HG03196 (cell line): ENCODE measurements around the gene PRDM16.

Source experiments
- ATAC-seq: cut with Tn5 transposase; IDR thresholded peaks from one replicate; pipeline ENCODE4 v1.9.1; 2021; ENCODE audit not compliant: unreplicated experiment

PRDM16 gene

DNA sequence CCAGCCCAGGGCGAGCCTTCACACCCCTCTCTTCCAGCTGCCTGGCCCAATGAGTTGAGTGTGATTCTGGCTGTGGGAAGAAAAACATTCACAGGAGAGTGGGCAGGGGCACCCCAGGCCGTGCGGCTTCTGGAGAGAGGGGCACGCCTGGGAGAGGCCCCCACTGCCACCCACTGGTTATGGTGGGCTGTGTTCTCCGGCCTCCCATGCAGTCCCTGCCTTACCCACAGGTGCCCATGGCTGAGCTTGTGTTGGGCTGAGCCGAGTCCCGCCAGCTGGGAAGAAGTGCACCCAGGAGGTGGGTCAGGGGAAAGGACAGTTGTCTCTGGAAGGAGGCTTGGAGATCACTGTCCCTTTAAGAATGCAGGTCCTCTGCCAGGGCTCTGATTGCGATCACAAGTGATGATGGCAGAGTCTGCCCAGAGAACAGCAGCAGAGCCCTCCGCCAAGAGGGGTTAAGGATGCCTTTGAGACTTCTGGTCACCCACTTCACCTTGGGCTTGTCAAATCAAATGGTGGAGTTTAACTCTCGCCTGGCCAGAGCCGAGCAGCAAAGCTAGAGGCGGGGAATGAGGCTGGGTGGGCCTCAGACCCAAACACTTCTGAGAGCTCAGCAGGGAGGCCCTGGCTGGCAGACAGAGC lies 260.8 kb downstream of the PRDM16 start:
- no peak for ATAC-seq

GRCh38 chr1:3330771-3331245 lies 261.8 kb downstream of the PRDM16 start:
- ATAC-seq = no peak

- no peak for ATAC-seq
Measured at GRCh38 chr1:3331564-3331963, 262.6 kb downstream of the PRDM16 start.

GRCh38 chr1:3332043-3332442 lies 263.0 kb downstream of the PRDM16 start:
- no peak for ATAC-seq

DNA sequence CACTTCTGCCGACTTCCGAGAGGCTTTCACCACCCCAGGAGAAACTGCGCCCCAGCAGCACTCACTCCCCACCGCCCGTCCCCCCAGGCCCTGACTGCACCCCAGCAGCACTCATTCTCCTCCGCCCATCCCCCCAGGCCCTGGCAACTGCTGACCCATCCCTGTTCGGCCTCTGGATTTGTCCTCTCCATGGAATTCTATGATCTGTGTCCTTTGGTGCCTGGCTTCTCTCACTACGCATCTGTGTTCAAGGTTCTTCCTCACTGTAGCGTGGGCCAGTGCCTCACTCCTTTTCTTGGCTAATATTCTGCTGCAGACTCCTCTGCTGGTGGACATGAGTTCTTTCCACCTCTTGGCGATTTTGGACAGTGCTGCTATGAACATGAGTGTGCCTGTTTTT lies 263.7 kb downstream of the PRDM16 start:
- ATAC-seq = no peak

- ATAC-seq = no peak
Measured at GRCh38 chr1:3333903-3334302, 264.9 kb downstream of the PRDM16 start.

DNA sequence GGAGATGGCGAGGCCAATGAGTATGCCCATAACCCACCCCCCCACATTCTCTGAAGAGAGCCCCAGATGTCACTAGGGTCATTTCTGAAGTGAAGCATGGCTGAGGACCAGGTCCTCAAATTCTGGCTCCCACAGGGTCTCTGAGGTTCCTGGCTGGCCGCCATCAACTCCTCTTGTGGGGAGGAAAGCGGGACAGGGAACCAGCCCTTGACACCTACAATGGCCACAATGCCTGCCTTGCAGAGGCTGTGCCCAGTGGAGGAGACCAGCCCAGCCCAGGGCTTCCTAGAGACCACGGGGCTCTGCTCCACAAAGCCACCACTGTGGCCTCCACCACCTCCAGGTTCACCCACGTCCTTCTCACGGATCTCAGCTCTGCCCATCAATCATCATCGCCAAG lies 265.4 kb downstream of the PRDM16 start:
- ATAC-seq = no peak

DNA sequence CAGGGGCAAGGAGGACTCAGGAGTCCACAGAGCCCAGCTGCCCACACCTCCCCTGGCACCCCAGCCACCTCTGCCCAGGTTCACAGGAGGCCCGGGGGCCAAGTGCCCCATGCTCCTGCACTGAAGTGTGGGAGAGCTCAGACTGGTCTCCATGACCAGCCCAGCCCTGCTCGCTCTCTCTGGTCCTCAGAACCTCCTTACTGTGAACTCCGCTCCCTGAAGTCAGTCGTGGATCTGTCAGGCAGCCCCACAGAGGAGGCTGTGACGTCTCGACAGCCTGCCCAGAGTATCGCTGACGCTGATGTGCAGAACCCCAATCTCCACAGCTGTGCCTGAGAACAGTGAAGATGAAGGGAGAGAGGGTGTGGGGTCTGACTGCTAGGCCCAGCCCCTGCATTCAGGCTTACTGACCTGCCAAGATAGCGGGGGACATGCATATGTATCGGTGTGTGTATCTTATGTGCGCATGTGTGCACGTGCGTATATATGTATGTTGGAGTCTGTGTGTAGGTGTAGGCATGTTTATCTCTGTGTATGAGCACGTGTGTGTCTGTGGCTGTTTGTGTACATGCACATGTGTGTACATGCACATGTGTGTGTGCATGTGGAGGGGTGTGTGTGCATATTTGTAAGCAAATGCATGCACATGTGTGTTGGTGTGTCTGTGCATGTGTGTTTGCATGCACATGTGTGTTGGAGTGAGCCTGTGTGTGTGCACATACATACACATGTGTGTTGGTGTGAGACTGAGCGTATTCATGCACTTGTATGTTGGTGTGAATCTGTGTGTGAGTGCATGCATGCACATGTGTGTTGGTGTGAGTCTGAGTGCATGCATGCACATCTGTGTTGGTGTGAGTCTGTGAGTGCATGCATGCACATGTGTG lies 267.0 kb downstream of the PRDM16 start:
- no peak for ATAC-seq

GRCh38 chr1:3336641-3337630 lies 267.9 kb downstream of the PRDM16 start:
- ATAC-seq = no peak

GRCh38 chr1:3337798-3338724 lies 269.1 kb downstream of the PRDM16 start:
- ATAC-seq = no peak

- ATAC-seq = no peak
Measured at GRCh38 chr1:3338725-3339070, 269.7 kb downstream of the PRDM16 start.

GRCh38 chr1:3339856-3340255 lies 270.9 kb downstream of the PRDM16 start:
- no peak for ATAC-seq

GRCh38 chr1:3340548-3341235 lies 271.7 kb downstream of the PRDM16 start:
- no peak for ATAC-seq

DNA sequence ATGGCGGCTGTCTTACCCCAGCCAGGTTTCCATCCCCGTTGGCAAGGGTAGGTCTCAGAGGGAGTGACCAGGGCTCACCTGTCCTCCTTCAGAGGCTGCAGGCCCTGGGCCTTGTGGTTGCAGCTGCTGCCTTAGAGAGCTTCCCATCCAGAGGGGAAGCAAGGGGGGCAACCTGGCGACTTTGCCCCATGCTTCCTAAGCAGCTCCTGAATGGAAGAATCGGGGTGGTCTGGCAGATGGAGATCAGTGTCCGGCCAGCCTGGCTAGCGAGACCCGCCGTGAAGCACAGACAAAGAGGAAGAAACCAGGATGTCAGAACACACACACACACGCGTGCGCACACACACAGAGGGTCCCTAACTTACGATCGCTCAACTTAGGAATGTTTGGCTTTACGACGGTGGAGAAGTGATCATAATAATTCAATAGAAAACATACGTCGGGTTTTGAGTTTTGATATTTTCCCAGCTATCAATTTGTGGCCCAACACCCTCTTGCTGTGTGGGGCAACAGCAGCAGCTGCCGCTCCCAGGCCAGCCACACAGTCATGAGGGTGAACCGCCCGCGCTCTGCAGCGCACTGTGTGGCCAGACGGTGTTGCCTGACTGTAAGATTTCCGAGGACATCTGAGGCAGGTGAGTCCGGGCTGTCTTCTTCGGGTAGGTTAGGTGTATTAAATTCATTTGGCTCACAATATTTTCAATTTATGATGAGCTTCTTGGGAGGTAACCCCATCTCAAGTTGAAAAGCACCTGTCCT lies 272.4 kb downstream of the PRDM16 start:
- ATAC-seq = no peak

DNA sequence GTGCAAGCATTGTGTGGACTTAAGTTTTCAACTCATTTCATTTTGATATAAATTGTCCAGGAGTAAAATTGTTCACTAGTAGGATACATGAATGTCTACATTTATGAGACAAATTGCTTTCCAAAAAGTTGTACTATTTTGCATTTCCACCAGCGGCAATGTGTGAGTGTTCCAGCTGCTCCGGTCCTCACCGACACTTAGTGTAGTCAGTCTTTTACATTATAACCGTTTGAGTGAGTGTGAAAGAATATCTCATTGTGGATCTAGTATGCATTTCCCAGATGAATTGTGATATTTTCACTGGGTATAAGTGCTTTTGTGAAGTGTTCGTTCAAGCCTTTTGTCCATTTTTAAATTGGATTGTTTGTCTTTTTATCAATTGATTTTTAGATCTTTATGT lies 274.0 kb downstream of the PRDM16 start:
- ATAC-seq = no peak

DNA sequence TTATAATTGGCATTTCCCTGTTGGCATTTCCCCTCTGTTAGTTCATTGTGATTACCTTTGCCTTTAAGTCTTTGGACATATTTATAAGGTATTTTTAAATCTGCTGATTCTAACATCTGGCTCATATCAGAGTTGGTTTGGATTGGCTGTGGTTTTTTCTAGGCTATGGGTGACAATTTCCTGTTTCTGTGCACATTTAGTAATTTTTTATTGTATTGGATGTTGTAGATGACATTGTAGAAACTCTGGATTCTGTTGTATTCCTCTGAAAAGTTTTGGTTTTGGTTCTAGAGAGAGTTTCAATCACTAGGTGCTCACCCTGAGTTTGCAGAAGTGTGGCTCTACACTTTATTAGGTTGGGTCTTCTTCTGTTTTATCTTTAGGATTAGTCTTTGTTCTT lies 275.4 kb downstream of the PRDM16 start:
- no peak for ATAC-seq

- ATAC-seq = no peak
Measured at GRCh38 chr1:3345792-3346191, 276.8 kb downstream of the PRDM16 start.

- no peak for ATAC-seq
Measured at GRCh38 chr1:3346478-3346877, 277.5 kb downstream of the PRDM16 start.
